K562 (cell line): Measurements from ENCODE around the gene TBC1D5. TPM values are rescaled to one million over a fixed set of nuclear protein-coding genes. Genes with fewer than 3 reads are reported as not detected.
"Not testable (repeated sequence)": the region's sequence is repeated elsewhere in the genome, so short reads cannot be mapped to it uniquely, and the experiment has no call there.

Experiments
- CREB1 ChIP-seq, 2 experiments: sonication (generic) in 1 of 2; formaldehyde crosslinking in 1 of 2; IDR thresholded peaks; 2 replicates each; pipeline versions ENCODE4 v1.6.1 to v1.8.0; 2012 to 2022; ENCODE audit warnings: inconsistent platforms in 1 of 2, mild to moderate bottlenecking in 1 of 2, missing genetic modification reagents in 1 of 2, moderate library complexity in 1 of 2
- CTBP1 ChIP-seq: fragments of 450-650 bp; IDR thresholded peaks from 2 replicates; pipeline ENCODE4 v1.6.1; 2016; ENCODE audit warnings: borderline replicate concordance
- JUND ChIP-seq, 2 experiments: IDR thresholded peaks; 2 replicates in 1 of 2; 3 replicates in 1 of 2; pipeline ENCODE4 v1.6.1; 2011; ENCODE audit warnings: borderline replicate concordance in 2 of 2, low read depth in 2 of 2, low read length in 2 of 2, improper control_type of control experiment in 1 of 2, missing biosample characterization in 1 of 2, missing genetic modification characterization in 1 of 2, missing genetic modification reagents in 1 of 2
- KDM5B ChIP-seq: fragments of 200-600 bp; sonication (generic); IDR thresholded peaks from 2 replicates; pipeline ENCODE4 v1.6.1; 2012; ENCODE audit warnings: low read depth, mild to moderate bottlenecking, moderate library complexity, low read length, control low read depth, inconsistent platforms; ENCODE audit not compliant: insufficient replicate concordance
- KLF16 ChIP-seq: IDR thresholded peaks from 2 replicates; pipeline ENCODE4 v1.6.1; 2016; ENCODE audit warnings: antibody characterized with exemption
- MNT ChIP-seq, 2 experiments: fragments of 450-650 bp; conservative IDR thresholded peaks; 2 replicates each; pipeline ENCODE4 v1.6.1; 2017; ENCODE audit warnings: mild to moderate bottlenecking in 2 of 2, moderate library complexity in 2 of 2
- MTA3 ChIP-seq: fragments of 450-650 bp; formaldehyde crosslinking; IDR thresholded peaks from 2 replicates; pipeline ENCODE4 v1.6.1; 2017; ENCODE audit warnings: mild to moderate bottlenecking, borderline replicate concordance
- YY1 ChIP-seq, 3 experiments: IDR thresholded peaks; 2 replicates each; pipeline ENCODE4 v1.6.1; 2011; ENCODE audit warnings: low read length in 2 of 3, mild to moderate bottlenecking in 2 of 3, moderate library complexity in 2 of 3, borderline replicate concordance in 1 of 3, control low read depth in 1 of 3, low read depth in 1 of 3; ENCODE audit not compliant: insufficient read depth in 3 of 3, insufficient replicate concordance in 2 of 3, control insufficient read depth in 1 of 3, insufficient read length in 1 of 3; ENCODE audit errors: extremely low read depth in 1 of 3
- ZBED1 ChIP-seq: IDR thresholded peaks from 2 replicates; pipeline ENCODE4 v1.6.1; 2014
- ZNF583 ChIP-seq: fragments of 250-450 bp; sonication (Bioruptor Pico); IDR thresholded peaks from 2 replicates; pipeline ENCODE4 v1.4.0; 2020
- polyA plus RNA-seq, 8 experiments: library from polyadenylated mRNA; depleted of rRNA in 4 of 8; stranded (reverse) in 5 of 8; unstranded in 3 of 8; fragments of >200 nt; fragmentation: Nextera tagmentation in 2 of 8; fragmentation: Illumina TruSeq in 1 of 8; extraction: Ambion mirVana in 2 of 8; extraction: Trizol in 1 of 8; gene quantifications; 2 replicates each; pipeline versions ENCODE4 v1.2.1 to v1.2.3, GENCODE V29; 2011 to 2014; ENCODE audit warnings: inconsistent platforms in 1 of 8, missing spikeins in 1 of 8
- total RNA-seq, 7 experiments: library from RNA; depleted of rRNA in 6 of 7; stranded (reverse); fragments of >200 nt in 6 of 7; fragmentation: Illumina TruSeq in 2 of 7; extraction: Trizol in 2 of 7; gene quantifications; 2 replicates each; pipeline versions ENCODE4 v1.2.1 to v1.2.3, GENCODE V29; 2011 to 2021; ENCODE audit warnings: low replicate concordance in 1 of 7
- TF ChIP-seq, protein P1 (sequence below), 2 experiments: fragments of 450-650 bp; IDR thresholded peaks; 2 replicates each; pipeline ENCODE4 v1.6.1; 2018; ENCODE audit warnings: mild to moderate bottlenecking in 2 of 2, low read depth in 1 of 2; ENCODE audit not compliant: partially characterized antibody in 2 of 2
- TF ChIP-seq, protein P2 (sequence below): fragments of 450-650 bp; formaldehyde crosslinking; IDR thresholded peaks from 2 replicates; pipeline ENCODE4 v1.4.0; 2020; ENCODE audit warnings: mild to moderate bottlenecking, moderate library complexity

Gene TBC1D5
- total and polyA plus RNA-seq, 9 of the 15 experiments (the other 6 are each of a cell fraction or from before 2014, with no cell fraction given), result 2.9 to 38.1 (median 25.6) TPM

GRCh38 chr3:17693670-17693999 is 48.8 kb downstream of the TBC1D5 start (continued):
- TF ChIP-seq KLF16, result 0 out of 2 replicates have a peak, but pooled peaks have one; percentile 6
- peak; percentile 15; the same call in 1 of the 2 replicates for TF ChIP-seq CTBP1
- 0 out of 2 replicates have a peak, but pooled peaks have one; percentile 60 for TF ChIP-seq ZNF583 (CRISPR knock-in tag)
- peak in 1 of 3 experiments; percentile 0 for TF ChIP-seq YY1 (IDR thresholded peaks at IDR 0.05; ENCODE audit: borderline replicate concordance in 1 of 3, control insufficient read depth in 1 of 3, extremely low read depth in 1 of 3, insufficient read depth in 3 of 3, insufficient read length in 1 of 3, insufficient replicate concordance in 2 of 3, low read depth in 1 of 3, low read length in 2 of 3)
- 0 out of 2 replicates have a peak, but pooled peaks have one; percentile 22 for TF ChIP-seq MTA3
- TF ChIP-seq MNT (conservative IDR thresholded peaks at IDR 0.05), result peak in 1 of 2 experiments; percentile 13; a peak in 1 of 4 replicates
- peak; percentile 5 for TF ChIP-seq KDM5B
- TF ChIP-seq, protein P1, sequence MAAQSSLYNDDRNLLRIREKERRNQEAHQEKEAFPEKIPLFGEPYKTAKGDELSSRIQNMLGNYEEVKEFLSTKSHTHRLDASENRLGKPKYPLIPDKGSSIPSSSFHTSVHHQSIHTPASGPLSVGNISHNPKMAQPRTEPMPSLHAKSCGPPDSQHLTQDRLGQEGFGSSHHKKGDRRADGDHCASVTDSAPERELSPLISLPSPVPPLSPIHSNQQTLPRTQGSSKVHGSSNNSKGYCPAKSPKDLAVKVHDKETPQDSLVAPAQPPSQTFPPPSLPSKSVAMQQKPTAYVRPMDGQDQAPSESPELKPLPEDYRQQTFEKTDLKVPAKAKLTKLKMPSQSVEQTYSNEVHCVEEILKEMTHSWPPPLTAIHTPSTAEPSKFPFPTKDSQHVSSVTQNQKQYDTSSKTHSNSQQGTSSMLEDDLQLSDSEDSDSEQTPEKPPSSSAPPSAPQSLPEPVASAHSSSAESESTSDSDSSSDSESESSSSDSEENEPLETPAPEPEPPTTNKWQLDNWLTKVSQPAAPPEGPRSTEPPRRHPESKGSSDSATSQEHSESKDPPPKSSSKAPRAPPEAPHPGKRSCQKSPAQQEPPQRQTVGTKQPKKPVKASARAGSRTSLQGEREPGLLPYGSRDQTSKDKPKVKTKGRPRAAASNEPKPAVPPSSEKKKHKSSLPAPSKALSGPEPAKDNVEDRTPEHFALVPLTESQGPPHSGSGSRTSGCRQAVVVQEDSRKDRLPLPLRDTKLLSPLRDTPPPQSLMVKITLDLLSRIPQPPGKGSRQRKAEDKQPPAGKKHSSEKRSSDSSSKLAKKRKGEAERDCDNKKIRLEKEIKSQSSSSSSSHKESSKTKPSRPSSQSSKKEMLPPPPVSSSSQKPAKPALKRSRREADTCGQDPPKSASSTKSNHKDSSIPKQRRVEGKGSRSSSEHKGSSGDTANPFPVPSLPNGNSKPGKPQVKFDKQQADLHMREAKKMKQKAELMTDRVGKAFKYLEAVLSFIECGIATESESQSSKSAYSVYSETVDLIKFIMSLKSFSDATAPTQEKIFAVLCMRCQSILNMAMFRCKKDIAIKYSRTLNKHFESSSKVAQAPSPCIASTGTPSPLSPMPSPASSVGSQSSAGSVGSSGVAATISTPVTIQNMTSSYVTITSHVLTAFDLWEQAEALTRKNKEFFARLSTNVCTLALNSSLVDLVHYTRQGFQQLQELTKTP (IDR thresholded peaks at IDR 0.05; ENCODE audit: low read depth in 1 of 2, partially characterized antibody in 2 of 2), result peak in 1 of 2 experiments; percentile 8
- peak; percentile 19; the same call in 1 of the 2 replicates for TF ChIP-seq CREB1 (IDR thresholded peaks at IDR 0.05)
- TF ChIP-seq CREB1 (CRISPR knock-in tag; IDR thresholded peaks at IDR 0.05); JUND (IDR thresholded peaks at IDR 0.05; ENCODE audit: borderline replicate concordance, low read depth, low read length): not testable (repeated sequence)
- TF ChIP-seq, protein P2, sequence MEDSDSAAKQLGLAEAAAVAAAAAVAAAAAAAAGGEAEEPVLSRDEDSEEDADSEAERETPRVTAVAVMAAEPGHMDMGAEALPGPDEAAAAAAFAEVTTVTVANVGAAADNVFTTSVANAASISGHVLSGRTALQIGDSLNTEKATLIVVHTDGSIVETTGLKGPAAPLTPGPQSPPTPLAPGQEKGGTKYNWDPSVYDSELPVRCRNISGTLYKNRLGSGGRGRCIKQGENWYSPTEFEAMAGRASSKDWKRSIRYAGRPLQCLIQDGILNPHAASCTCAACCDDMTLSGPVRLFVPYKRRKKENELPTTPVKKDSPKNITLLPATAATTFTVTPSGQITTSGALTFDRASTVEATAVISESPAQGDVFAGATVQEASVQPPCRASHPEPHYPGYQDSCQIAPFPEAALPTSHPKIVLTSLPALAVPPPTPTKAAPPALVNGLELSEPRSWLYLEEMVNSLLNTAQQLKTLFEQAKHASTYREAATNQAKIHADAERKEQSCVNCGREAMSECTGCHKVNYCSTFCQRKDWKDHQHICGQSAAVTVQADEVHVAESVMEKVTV (CRISPR knock-in tag), result 0 out of 2 replicates have a peak, but pooled peaks have one; percentile 26
- 0 out of 3 replicates have a peak, but pooled peaks have one; percentile 4 for TF ChIP-seq JUND (tag; IDR thresholded peaks at IDR 0.05; ENCODE audit: borderline replicate concordance, low read depth, low read length)
- TF ChIP-seq ZBED1, result 0 out of 2 replicates have a peak, but pooled peaks have one; percentile 4
